Erythroblast (primary cell): ENCODE results near the gene ATAT1.

Experiments
- GATA1 ChIP-seq: IDR thresholded peaks from 2 replicates; pipeline ENCODE4 v1.6.1; 2011; ENCODE audit warnings: low read depth, mild to moderate bottlenecking, control low read depth, low read length, moderate library complexity
- POLR2A ChIP-seq: IDR thresholded peaks from 2 replicates; pipeline ENCODE4 v1.6.1; 2011; ENCODE audit warnings: mild to moderate bottlenecking, low read length

DNA sequence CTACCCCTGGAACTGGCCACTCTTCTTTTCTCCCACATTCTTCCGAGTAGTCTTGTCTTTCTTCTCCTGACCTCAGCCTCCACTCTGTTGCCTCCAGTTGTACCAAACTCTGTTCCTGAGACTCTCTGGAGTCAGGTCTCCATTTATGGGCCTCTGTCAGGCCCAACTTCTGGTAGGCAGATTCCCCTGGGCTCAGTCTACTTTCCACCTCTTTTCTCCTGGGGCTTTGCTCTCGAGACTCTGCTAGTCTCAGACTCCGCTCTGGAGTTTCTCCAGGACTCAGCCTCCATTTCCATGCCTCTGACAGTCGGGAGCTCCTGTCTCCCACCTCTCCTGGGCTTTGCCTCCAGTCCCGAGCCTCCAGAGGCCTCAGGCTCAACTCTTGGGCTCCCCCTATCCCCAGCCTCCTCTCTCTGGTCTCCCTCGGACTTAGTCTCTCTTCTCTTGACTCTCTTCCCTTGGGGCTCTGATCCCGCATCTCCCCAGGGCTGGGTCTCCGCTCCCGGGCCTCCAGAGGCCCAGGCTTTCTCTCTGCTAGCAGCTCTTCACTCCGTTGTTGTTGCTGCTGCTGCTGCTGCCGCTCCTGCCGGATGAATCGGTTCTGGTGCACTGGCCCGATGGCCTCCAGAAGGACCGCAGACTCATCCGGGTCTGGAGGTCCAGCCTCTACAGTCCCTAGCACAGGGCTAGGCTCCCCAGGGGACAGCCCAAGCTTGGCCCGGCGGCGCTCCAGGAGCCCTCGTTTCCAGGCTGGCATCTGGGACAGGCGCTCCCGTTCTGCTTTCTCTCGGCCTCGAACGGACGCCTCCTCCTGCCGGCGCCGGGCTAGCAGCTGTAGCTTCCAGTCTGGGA lies 58.7 kb downstream of the ATAT1 start:
- TF ChIP-seq POLR2A, result no peak
- no peak for TF ChIP-seq GATA1
